SH-SY5Y (cell line): ENCODE data around the gene PDX1.

Experiments used
- GATA2 ChIP-seq: IDR thresholded peaks from 2 replicates; pipeline ENCODE4 v1.6.1; 2011; ENCODE audit warnings: mild to moderate bottlenecking, low read depth, low read length
- GATA3 ChIP-seq: IDR thresholded peaks from 2 replicates; pipeline ENCODE4 v1.6.1; 2011; ENCODE audit warnings: low read depth, mild to moderate bottlenecking, low read length, moderate library complexity

DNA sequence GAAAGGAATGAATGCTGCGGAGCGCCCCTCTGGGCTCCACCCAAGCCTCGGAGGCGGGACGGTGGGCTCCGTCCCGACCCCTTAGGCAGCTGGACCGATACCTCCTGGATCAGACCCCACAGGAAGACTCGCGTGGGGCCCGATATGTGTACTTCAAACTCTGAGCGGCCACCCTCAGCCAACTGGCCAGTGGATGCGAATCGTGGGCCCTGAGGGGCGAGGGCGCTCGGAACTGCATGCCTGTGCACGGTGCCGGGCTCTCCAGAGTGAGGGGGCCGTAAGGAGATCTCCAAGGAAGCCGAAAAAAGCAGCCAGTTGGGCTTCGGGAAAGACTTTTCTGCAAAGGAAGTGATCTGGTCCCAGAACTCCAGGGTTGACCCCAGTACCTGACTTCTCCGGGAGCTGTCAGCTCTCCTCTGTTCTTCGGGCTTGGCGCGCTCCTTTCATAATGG, 8.6 kb downstream of the PDX1 start:
- no peak for TF ChIP-seq GATA2
- TF ChIP-seq GATA3, result no peak
